ENCODE results near the gene DOCK3.
"Not testable (repeated sequence)": the region's sequence is repeated elsewhere in the genome, so short reads cannot be mapped to it uniquely, and the experiment has no call there.

DNA sequence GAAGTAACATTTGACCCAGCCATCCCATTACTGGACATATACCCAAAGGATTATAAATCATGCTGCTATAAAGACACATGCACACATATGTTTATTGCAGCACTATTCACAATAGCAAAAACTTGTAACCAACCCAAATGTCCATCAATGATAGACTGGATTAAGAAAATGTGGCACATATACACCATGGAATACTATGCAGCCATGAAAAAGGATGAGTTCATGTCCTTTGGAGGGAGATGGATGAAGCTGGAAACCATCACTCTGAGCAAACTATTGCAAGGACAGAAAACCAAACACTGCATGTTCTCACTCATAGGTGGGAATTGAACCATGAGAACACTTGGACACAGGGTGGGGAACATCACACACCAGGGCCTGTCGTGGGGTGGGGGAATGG lies 208.0 kb downstream of the DOCK3 start:
- TF ChIP-seq FOSB (CRISPR knock-in tag; IDR thresholded peaks at IDR 0.05); POLR2AphosphoS2 (conservative IDR thresholded peaks at IDR 0.05; ENCODE audit: low read length); FOSL2 (IDR thresholded peaks at IDR 0.05); FOSL2 (CRISPR knock-in tag; IDR thresholded peaks at IDR 0.05); JUN (IDR thresholded peaks at IDR 0.05); MAZ (IDR thresholded peaks at IDR 0.05; ENCODE audit: borderline replicate concordance, low read depth, low read length); POLR2A (IDR thresholded peaks at IDR 0.05; ENCODE audit: low read length); EP300 (IDR thresholded peaks at IDR 0.05); RNF2 (IDR thresholded peaks at IDR 0.05; ENCODE audit: borderline replicate concordance, low read depth); RFX5 (IDR thresholded peaks at IDR 0.05): not testable (repeated sequence)
- TF ChIP-seq, protein P1, sequence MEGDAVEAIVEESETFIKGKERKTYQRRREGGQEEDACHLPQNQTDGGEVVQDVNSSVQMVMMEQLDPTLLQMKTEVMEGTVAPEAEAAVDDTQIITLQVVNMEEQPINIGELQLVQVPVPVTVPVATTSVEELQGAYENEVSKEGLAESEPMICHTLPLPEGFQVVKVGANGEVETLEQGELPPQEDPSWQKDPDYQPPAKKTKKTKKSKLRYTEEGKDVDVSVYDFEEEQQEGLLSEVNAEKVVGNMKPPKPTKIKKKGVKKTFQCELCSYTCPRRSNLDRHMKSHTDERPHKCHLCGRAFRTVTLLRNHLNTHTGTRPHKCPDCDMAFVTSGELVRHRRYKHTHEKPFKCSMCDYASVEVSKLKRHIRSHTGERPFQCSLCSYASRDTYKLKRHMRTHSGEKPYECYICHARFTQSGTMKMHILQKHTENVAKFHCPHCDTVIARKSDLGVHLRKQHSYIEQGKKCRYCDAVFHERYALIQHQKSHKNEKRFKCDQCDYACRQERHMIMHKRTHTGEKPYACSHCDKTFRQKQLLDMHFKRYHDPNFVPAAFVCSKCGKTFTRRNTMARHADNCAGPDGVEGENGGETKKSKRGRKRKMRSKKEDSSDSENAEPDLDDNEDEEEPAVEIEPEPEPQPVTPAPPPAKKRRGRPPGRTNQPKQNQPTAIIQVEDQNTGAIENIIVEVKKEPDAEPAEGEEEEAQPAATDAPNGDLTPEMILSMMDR (IDR thresholded peaks at IDR 0.05): not testable (repeated sequence)
- TF ChIP-seq, protein P2, sequence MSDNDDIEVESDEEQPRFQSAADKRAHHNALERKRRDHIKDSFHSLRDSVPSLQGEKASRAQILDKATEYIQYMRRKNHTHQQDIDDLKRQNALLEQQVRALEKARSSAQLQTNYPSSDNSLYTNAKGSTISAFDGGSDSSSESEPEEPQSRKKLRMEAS (IDR thresholded peaks at IDR 0.05): not testable (repeated sequence)

All from A549 (cell line).